IPS DF 6.9 (cell line): ENCODE data around the gene JAG2.
"Not testable (repeated sequence)": the region's sequence is repeated elsewhere in the genome, so short reads cannot be mapped to it uniquely, and the experiment has no call there.

Experiments used
- DNase-seq: peaks from one replicate; pipeline ENCODE4 v3.0.0-alpha.2; 2013; ENCODE audit warnings: low read depth, low spot score
- H3K27ac ChIP-seq: one replicate; pipeline ENCODE4 v1.5.1; 2013; ENCODE audit warnings: low read length, control low read depth
- H3K27me3 ChIP-seq: 2 replicates; pipeline ENCODE4 v1.6.1; 2013; ENCODE audit warnings: mild to moderate bottlenecking, low read length; ENCODE audit not compliant: control insufficient read depth, insufficient read depth
- H3K36me3 ChIP-seq: 2 replicates; pipeline ENCODE4 v1.6.1; 2013; ENCODE audit warnings: low read length; ENCODE audit not compliant: control insufficient read depth, insufficient read depth
- H3K4me1 ChIP-seq: 2 replicates; pipeline ENCODE4 v1.6.1; 2013; ENCODE audit warnings: low read length; ENCODE audit not compliant: control insufficient read depth, insufficient read depth
- H3K4me3 ChIP-seq: 2 replicates; pipeline ENCODE4 v1.5.1; 2013; ENCODE audit warnings: mild to moderate bottlenecking, low read length
- H3K9me3 ChIP-seq: 2 replicates; pipeline ENCODE4 v1.6.1; 2013; ENCODE audit warnings: low read length, inconsistent platforms; ENCODE audit not compliant: control insufficient read depth, insufficient read depth
- WGBS: extraction: QIAGEN DNeasy Blood & Tissue Kit; methylation state at CpG from one replicate; pipeline ENCODE4 v1.1.7; 2013; ENCODE audit warnings: mixed read lengths, missing lambda C conversion rate; ENCODE audit not compliant: insufficient read length, insufficient coverage; 5-methylcytosine and 5-hydroxymethylcytosine counted together

JAG2 gene

DNA sequence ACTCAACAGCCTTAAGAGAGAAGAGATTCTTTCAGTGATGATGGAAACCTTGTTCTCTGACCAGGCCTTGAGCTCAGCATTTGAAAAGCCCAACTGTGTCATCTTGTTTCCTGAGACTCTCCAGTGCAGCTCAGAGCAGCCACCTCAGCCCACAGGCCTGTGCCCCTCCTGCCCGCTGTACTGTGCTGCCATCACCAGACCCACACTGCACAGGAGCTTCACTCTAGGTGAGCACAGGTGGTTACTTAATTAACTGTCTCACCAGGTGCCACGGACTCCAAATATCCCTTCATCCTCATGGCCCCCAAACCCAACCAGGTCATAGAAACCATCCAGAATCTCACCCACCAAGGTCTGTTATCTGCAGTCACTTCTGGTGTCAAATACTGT is 51.3 kb downstream of the JAG2 start:
- Histone ChIP-seq H3K36me3 (no peaks in the 10 kb centered on the region), H3K27ac (no peak overlapping the region), H3K4me3 (no peak overlapping the region), H3K27me3 (no peaks in the 10 kb centered on the region), H3K9me3 (no peaks in the 10 kb centered on the region), H3K4me1 (no peaks in the 10 kb centered on the region)
- WGBS: no CpG with 5 or more reads among the region's 2 CpGs
- DNase-seq: no peak

DNA sequence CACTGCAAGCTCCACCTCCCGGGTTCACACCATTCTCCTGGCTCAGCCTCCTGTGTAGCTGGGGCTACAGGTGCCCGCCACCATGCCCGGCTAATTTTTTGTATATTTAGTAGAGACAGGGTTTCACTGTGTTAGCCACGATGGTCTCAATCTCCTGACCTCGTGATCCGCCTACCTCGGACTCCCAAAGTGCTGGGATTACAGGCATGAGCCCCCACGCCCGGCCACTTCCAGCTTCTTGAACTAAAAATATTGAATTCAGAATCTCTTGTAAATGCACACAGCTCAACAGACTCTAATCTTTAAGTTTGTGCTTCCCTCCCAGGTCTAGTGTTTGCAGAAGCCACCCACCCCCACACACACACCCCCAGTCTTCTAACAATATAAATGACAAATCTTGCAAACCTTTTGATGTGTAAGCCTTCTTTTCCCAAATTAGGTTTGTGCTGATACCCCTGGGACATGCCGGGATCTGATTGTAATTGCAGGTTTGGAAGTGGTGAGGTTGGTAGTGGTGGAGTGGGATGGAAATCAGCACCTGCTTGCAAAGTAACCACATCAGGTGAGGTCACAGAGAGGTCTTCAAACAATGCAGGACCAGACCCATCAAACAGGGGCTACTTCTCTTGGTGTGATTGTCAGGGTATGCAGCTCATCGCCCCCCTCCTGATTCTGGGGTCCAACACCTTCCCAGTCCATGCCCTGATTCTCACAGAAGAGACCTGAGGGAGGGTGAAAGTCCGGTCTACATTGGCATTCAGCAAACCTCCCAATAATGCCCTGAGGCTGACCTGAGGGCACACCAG is 51.9 kb downstream of the JAG2 start:
- Histone ChIP-seq H3K36me3 (no peaks in the 10 kb centered on the region), H3K4me1 (no peaks in the 10 kb centered on the region), H3K27me3 (no peaks in the 10 kb centered on the region), H3K9me3 (no peaks in the 10 kb centered on the region), H3K4me3 (no peak overlapping the region), H3K27ac (no peak overlapping the region)
- WGBS: no CpG with 5 or more reads among the region's 12 CpGs
- DNase-seq: no peak

DNA sequence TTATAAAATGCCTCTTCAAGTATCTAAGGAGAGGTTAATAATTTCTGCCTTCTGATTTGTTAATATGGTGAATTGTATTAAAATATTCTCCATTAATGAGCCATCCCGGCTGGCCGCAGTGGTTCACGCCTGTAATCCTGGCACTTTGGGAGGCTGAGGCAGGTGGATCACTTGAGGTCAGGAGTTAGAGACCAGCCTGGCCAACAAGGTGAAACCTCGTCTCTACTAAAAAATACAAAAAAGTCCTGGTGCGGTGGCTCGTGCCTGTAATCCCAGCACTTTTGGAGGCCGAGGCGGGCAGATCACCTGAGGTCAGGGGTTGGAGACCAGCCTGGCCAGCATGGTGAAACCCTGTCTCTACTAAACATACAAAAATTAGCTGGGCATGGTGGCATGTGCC is 59.3 kb downstream of the JAG2 start:
- H3K4me1 ChIP-seq, H3K36me3 ChIP-seq, DNase-seq, H3K4me3 ChIP-seq, H3K9me3 ChIP-seq, H3K27ac ChIP-seq, H3K27me3 ChIP-seq: not testable (repeated sequence)
- WGBS: no CpG with 5 or more reads among the region's 8 CpGs

DNA sequence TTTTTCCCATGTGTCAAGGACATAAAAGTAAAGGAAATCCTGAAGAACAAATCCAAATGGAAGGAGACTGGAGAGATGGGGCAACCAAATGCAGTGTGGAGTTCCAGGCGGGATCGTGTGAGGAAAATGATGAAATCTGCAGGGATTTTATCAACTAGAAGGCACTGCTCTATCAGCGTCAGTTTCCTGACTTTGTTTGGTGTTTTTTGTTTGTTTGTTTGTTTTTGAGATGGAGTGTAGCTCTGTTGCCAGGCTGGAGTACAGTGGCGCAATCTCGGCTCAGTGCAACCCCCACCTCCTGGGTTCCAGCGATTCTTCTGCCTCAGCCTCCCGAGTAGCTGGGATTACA is 60.1 kb downstream of the JAG2 start:
- no peaks in the 10 kb centered on the region for H3K9me3 ChIP-seq
- H3K4me1 ChIP-seq: no peaks in the 10 kb centered on the region
- WGBS: no CpG with 5 or more reads among the region's 7 CpGs
- H3K4me3 ChIP-seq: no peak overlapping the region
- DNase-seq: no peak
- no peaks in the 10 kb centered on the region for H3K27me3 ChIP-seq
- no peak overlapping the region for H3K27ac ChIP-seq
- H3K36me3 ChIP-seq: no peaks in the 10 kb centered on the region

DNA sequence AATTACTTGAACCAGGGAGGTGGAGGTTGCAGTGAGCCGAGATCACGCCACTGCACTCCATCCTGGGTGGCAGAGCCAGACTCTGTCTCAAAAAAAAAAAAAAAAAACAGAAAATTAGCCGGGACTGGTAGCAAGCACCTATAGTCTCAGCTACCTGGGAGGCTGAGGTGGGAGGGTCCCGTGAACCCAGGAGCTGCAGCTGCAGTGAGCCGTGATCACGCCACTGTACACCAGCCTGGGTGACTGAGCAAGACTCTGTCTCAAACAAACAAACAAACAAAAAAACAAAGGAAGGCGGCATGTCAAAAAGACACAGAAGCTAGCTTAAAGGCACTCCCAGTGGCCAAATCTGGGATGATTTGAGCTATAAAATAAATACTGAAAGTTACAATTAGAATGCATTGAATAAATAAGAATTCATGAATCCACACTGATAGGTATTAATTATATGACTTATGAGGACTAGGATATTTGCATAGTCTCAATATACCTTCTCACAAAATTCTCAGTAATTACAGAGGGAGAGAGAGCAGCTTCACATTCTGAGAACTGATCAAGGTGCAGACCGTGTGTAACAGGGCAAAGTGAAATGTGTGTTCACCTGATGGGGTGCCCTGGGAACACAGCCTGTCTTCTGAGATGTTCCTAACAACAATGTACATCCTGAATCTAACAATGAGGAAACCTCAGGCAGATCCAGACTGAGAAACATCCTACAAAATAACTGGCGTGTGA is 60.6 kb downstream of the JAG2 start:
- no peaks in the 10 kb centered on the region for H3K4me1 ChIP-seq
- H3K4me3 ChIP-seq: no peak overlapping the region
- H3K27me3 ChIP-seq: no peaks in the 10 kb centered on the region
- H3K27ac ChIP-seq: no peak overlapping the region
- no CpG with 5 or more reads among the region's 9 CpGs for WGBS
- DNase-seq: no peak
- no peaks in the 10 kb centered on the region for H3K9me3 ChIP-seq
- no peaks in the 10 kb centered on the region for H3K36me3 ChIP-seq

DNA sequence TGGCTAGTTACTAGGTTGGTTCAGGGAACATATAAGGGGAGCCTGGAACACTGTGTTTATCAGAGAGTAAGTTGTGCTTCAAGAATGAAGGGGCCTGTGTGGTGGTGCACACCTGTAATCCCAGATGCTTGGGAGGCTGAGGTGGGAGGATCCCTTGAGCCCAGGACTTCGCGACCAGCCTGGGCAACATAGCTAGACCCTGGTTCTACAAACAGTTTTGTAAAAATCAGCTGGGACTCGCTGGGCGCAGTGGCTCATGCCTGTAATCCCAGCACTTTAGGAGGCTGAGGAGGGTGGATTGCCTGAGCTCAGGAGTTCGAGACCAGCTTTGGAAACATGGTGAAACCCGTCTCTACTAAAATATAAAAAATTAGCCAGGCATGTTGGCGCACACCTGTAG is 61.2 kb downstream of the JAG2 start:
- H3K27me3 ChIP-seq: no peaks in the 10 kb centered on the region
- WGBS: no CpG with 5 or more reads among the region's 7 CpGs
- no peak overlapping the region for H3K27ac ChIP-seq
- H3K4me3 ChIP-seq: no peak overlapping the region
- no peak for DNase-seq
- H3K4me1 ChIP-seq: no peaks in the 10 kb centered on the region
- H3K36me3 ChIP-seq: no peaks in the 10 kb centered on the region
- H3K9me3 ChIP-seq: no peaks in the 10 kb centered on the region

DNA sequence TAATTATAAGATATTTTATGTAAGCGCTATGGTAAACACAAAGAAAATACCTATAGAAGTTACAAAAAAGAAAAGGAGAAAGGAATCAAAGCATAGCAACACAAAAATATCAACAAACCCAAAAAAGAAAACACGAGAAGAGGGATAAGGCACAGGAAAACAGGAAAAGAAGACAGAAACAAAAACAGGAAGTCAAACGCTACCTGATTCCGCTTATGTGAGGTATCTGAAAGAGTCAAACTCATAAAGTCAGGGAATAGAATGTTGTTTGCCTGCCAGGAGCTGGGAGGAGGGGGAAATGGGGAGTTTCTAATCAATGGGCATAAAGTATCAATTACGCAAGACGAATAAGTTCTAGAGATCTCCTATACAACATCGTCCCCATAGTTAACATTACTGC is 63.4 kb downstream of the JAG2 start:
- DNase-seq: no peak
- Histone ChIP-seq H3K4me1 (no peaks in the 10 kb centered on the region), H3K9me3 (no peaks in the 10 kb centered on the region), H3K4me3 (no peak overlapping the region), H3K27me3 (no peaks in the 10 kb centered on the region), H3K27ac (no peak overlapping the region), H3K36me3 (no peaks in the 10 kb centered on the region)
- WGBS: no CpG with 5 or more reads among the region's 7 CpGs

DNA sequence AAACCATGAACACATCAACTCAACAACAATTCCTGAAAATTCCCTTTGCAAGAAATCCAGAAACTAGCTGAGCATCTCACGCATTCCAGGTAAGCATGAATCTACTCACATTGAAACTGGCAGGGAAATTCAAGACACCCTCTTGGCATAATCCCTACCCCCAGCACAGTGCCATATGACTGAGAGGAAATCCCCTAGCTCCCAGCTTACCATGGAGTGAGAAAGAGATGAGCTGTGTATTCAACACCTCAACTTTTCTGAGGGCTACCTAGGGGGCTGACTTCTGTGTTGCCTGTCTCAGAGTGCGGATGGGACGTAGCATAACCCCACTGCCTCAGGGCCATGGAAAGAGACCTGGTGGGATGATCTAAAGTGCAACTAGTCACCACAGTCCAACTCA is 65.7 kb downstream of the JAG2 start:
- Histone ChIP-seq H3K27me3 (no peaks in the 10 kb centered on the region), H3K36me3 (no peaks in the 10 kb centered on the region), H3K4me1 (no peaks in the 10 kb centered on the region), H3K9me3 (no peaks in the 10 kb centered on the region), H3K27ac (no peak overlapping the region), H3K4me3 (no peak overlapping the region)
- no peak for DNase-seq
- no CpG with 5 or more reads among the region's 3 CpGs for WGBS

DNA sequence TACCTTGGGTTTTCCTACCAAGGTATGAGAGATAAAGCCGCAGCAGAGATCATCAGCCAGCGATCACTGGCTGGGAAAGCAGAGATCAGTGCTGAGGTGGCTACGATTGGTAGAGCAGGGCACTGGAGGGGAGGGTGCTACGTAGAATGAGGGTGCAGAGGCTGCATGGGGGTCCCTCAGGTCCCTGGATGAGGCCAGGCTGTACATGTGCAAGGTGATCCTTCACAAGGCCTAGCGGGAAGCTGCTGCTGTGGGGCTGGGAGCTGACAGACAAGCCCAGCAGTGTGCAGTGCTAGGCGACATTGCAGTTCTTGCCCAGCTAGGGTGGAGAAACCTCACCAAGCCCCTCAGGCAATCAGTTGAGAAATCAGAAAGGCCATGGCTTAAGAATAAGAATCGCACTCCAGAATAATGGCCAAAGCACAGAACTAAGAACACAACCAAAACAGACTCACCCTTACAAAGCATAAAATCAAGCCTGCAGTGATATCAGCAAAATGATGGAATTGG is 66.2 kb downstream of the JAG2 start:
- DNase-seq: no peak
- no peaks in the 10 kb centered on the region for H3K36me3 ChIP-seq
- no peak overlapping the region for H3K27ac ChIP-seq
- H3K4me3 ChIP-seq: no peak overlapping the region
- H3K27me3 ChIP-seq: no peaks in the 10 kb centered on the region
- H3K9me3 ChIP-seq: no peaks in the 10 kb centered on the region
- no CpG with 5 or more reads among the region's 7 CpGs for WGBS
- H3K4me1 ChIP-seq: no peaks in the 10 kb centered on the region

DNA sequence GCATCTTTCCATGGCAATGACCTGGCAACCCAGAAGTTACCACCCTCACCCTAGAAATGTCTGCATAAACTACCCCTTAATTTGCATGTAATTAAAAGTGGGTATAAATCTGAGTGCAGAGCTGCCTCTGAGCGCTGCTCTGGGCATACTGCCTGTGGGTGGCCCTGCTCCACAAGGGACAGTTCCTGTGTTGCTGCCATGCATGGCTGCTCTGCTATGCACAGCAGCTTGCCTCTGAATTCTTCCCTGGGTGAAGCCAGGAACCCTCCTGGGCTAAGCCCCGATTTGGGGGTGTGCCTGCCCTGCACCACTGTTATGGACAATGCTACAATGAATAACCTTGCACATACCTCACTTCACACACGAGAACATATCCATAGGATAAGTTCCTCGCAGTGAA is 67.7 kb downstream of the JAG2 start:
- Histone ChIP-seq H3K36me3 (no peaks in the 10 kb centered on the region), H3K9me3 (no peaks in the 10 kb centered on the region), H3K4me1 (no peaks in the 10 kb centered on the region), H3K27ac (no peak overlapping the region), H3K27me3 (no peaks in the 10 kb centered on the region), H3K4me3 (no peak overlapping the region)
- WGBS: no CpG with 5 or more reads among the region's 4 CpGs
- no peak for DNase-seq
